K562 (cell line): ENCODE results near the gene KIF26B. TPM values are rescaled to one million over a fixed set of nuclear protein-coding genes. Genes with fewer than 3 reads are reported as not detected.

Source experiments
- ATAC-seq: fragments of 200-7000 bp; cut with Tn5 transposase; 3 replicates; pipeline ENCODE4 v1.9.1; 2020; ENCODE audit warnings: moderate library complexity
- BruUV-seq: library from RNA; stranded (reverse); fragments of 400-500 nt; replicated peaks from 2 replicates; lab custom pipeline; 2021; lab: Mats Ljungman, UMichigan
- CTCF ChIA-PET: fragments of 300-600 bp; formaldehyde crosslinking; extraction: SDS; loops from one replicate; lab custom pipeline; 2021; ENCODE audit warnings: low intra/inter-chr PET ratio; lab: Yijun Ruan, JAX
- POLR2A ChIA-PET: fragments of 300-600, 350-650 bp; sonication (Branson Sonifier 250); formaldehyde crosslinking; extraction: SDS; loops from one replicate; lab custom pipeline; 2021; ENCODE audit warnings: antibody characterized with exemption, inconsistent platforms; lab: Yijun Ruan, JAX
- DNase-seq, 4 experiments: peaks; one replicate each; pipeline versions ENCODE4 v3.0.0 to v3.0.0-alpha.2; 2011 to 2018; ENCODE audit warnings: low spot score in 3 of 4, mixed read lengths in 3 of 4; ENCODE audit errors: extremely low read depth in 1 of 4
- FAIRE-seq: peaks from 2 replicates; lab custom pipeline; 2011; peaks lifted over from hg19 to GRCh38; lab: Jason Lieb, UNC
- H2AFZ ChIP-seq: 2 replicates; pipeline ENCODE4 v1.6.0; 2011; ENCODE audit warnings: low read depth, low read length, control low read depth, inconsistent platforms
- H3K27ac ChIP-seq: fragments of 200-600 bp; 3 replicates; pipeline ENCODE4 v1.8.0; 2011; ENCODE audit warnings: low read depth, mild to moderate bottlenecking, control low read depth, inconsistent platforms, low read length, moderate library complexity, mixed read lengths; ENCODE audit errors: extremely low read depth
- H3K27me3 ChIP-seq, 2 experiments: fragments of 300-600 bp in 1 of 2; 2 replicates in 1 of 2; 3 replicates in 1 of 2; pipeline versions ENCODE4 v1.6.0 to v1.8.0; 2011; ENCODE audit warnings: inconsistent platforms in 2 of 2, low read length in 2 of 2, mild to moderate bottlenecking in 1 of 2, mixed read lengths in 1 of 2, moderate library complexity in 1 of 2; ENCODE audit not compliant: control insufficient read depth in 2 of 2, insufficient read depth in 2 of 2
- H3K36me3 ChIP-seq: fragments of 300-600 bp; 3 replicates; pipeline ENCODE4 v1.8.0; 2011; ENCODE audit warnings: mild to moderate bottlenecking, low read length, inconsistent platforms; ENCODE audit not compliant: control insufficient read depth, insufficient read depth
- H3K4me1 ChIP-seq, 2 experiments: fragments of 200-600 bp in 1 of 2; replicated peaks in 1 of 2; 2 replicates in 1 of 2; 3 replicates in 1 of 2; pipeline versions ENCODE4 v1.5.1 to v1.8.0; 2011; ENCODE audit warnings: inconsistent platforms in 2 of 2, low read length in 2 of 2, mild to moderate bottlenecking in 1 of 2, mixed read lengths in 1 of 2, moderate library complexity in 1 of 2; ENCODE audit not compliant: control insufficient read depth in 2 of 2, insufficient read depth in 2 of 2
- H3K4me2 ChIP-seq: 2 replicates; pipeline ENCODE4 v1.6.1; 2011; ENCODE audit warnings: low read length, control low read depth, inconsistent platforms, mixed read lengths; ENCODE audit not compliant: insufficient read depth
- H3K4me3 ChIP-seq: fragments of 200-600 bp; sonication (generic), shearing (Covaris generic); 2 replicates; pipeline ENCODE4 v1.5.1; 2016; ENCODE audit warnings: control low read depth, inconsistent platforms
- H3K79me2 ChIP-seq: fragments of 200-600 bp; 3 replicates; pipeline ENCODE4 v1.8.0; 2011; ENCODE audit warnings: low read length, inconsistent platforms; ENCODE audit not compliant: control insufficient read depth, insufficient read depth
- H3K9ac ChIP-seq, 2 experiments: 2 replicates each; pipeline versions ENCODE4 v1.6.0 to v1.6.1; 2011; ENCODE audit warnings: low read depth in 2 of 2, low read length in 2 of 2, control low read depth in 1 of 2, inconsistent platforms in 1 of 2, mild to moderate bottlenecking in 1 of 2, mixed read lengths in 1 of 2; ENCODE audit not compliant: insufficient read depth in 1 of 2
- H3K9me1 ChIP-seq: one replicate; pipeline ENCODE4 v1.6.0; 2011; ENCODE audit warnings: inconsistent platforms, mild to moderate bottlenecking, low read length, moderate library complexity; ENCODE audit not compliant: control insufficient read depth, insufficient read depth
- H3K9me3 ChIP-seq: replicated peaks from 2 replicates; pipeline ENCODE4 v1.5.1; 2011; ENCODE audit warnings: low read depth, low read length, inconsistent platforms; ENCODE audit not compliant: control insufficient read depth, insufficient read depth
- H4K20me1 ChIP-seq: replicated peaks from 2 replicates; pipeline ENCODE4 v1.6.1; 2011; ENCODE audit warnings: low read length, inconsistent platforms, mixed read lengths; ENCODE audit not compliant: control insufficient read depth, insufficient read depth
- BRD4 ChIP-seq: fragments of 200-600 bp; sonication (generic); IDR thresholded peaks from 2 replicates; pipeline ENCODE4 v1.6.1; 2017; ENCODE audit warnings: inconsistent platforms
- CREB5 ChIP-seq: fragments of 250-450 bp; sonication (Bioruptor Pico); IDR thresholded peaks from 2 replicates; pipeline ENCODE4 v1.5.0; 2020; ENCODE audit warnings: mild to moderate bottlenecking
- FOXA1 ChIP-seq: fragments of 450-650 bp; IDR thresholded peaks from 2 replicates; pipeline ENCODE4 v1.6.1; 2016; ENCODE audit warnings: mild to moderate bottlenecking, borderline replicate concordance
- PCBP1 ChIP-seq: fragments of 200-400 bp; formaldehyde crosslinking; IDR thresholded peaks from 2 replicates; pipeline ENCODE4 v1.6.1; 2018; ENCODE audit warnings: mild to moderate bottlenecking, low read depth, low read length; ENCODE audit not compliant: poor library complexity, severe bottlenecking
- PML ChIP-seq: IDR thresholded peaks from 2 replicates; pipeline ENCODE4 v1.6.1; 2012; ENCODE audit warnings: low read length, inconsistent platforms
- TOE1 ChIP-seq, 2 experiments: fragments of 450-650 bp in 1 of 2; sonication (generic) in 1 of 2; formaldehyde crosslinking in 1 of 2; IDR thresholded peaks; 2 replicates each; pipeline versions ENCODE4 v1.7.1 to v1.8.0; 2016 to 2022; ENCODE audit warnings: borderline replicate concordance in 2 of 2, mild to moderate bottlenecking in 2 of 2, antibody characterized with exemption in 1 of 2, inconsistent platforms in 1 of 2, low read depth in 1 of 2, missing genetic modification reagents in 1 of 2, moderate library complexity in 1 of 2
- ZNF174 ChIP-seq: fragments of 250-450 bp; sonication (Bioruptor Pico); IDR thresholded peaks from 2 replicates; pipeline ENCODE4 v1.4.0; 2020; ENCODE audit warnings: mild to moderate bottlenecking
- ZNF586 ChIP-seq: fragments of 450-650 bp; formaldehyde crosslinking; conservative IDR thresholded peaks from 2 replicates; pipeline ENCODE4 v1.4.0; 2020; ENCODE audit warnings: mild to moderate bottlenecking, moderate library complexity
- WGBS: fragments of 100-300 bp; shearing (Covaris generic); methylation state at CpG from one replicate; pipeline ENCODE4 v1.1.6; 2016; ENCODE audit warnings: low coverage, mixed read lengths; ENCODE audit not compliant: insufficient coverage; ENCODE audit errors: missing lambda C conversion rate; 5-methylcytosine and 5-hydroxymethylcytosine counted together
- in situ Hi-C: fragments of 300-500 bp; cut with MboI; formaldehyde crosslinking; loops from 4 replicates; pipeline ENCODE4 v1.15.0; 2018; ENCODE audit warnings: inconsistent platforms, mixed read lengths
- intact Hi-C: fragments of 100-400 bp; cut with micrococcal nuclease; formaldehyde crosslinking; loops from 2 replicates; pipeline ENCODE4 v1.14.2; 2022
- polyA plus RNA-seq, 8 experiments: library from polyadenylated mRNA; depleted of rRNA in 4 of 8; stranded (reverse) in 5 of 8; unstranded in 3 of 8; fragments of >200 nt; fragmentation: Nextera tagmentation in 2 of 8; fragmentation: Illumina TruSeq in 1 of 8; extraction: Ambion mirVana in 2 of 8; extraction: Trizol in 1 of 8; gene quantifications; 2 replicates each; pipeline versions ENCODE4 v1.2.1 to v1.2.3, GENCODE V29; 2011 to 2014; ENCODE audit warnings: inconsistent platforms in 1 of 8, missing spikeins in 1 of 8
- total RNA-seq, 7 experiments: library from RNA; depleted of rRNA in 6 of 7; stranded (reverse); fragments of >200 nt in 6 of 7; fragmentation: Illumina TruSeq in 2 of 7; extraction: Trizol in 2 of 7; gene quantifications; 2 replicates each; pipeline versions ENCODE4 v1.2.1 to v1.2.3, GENCODE V29; 2011 to 2021; ENCODE audit warnings: low replicate concordance in 1 of 7

The KIF26B gene
- total and polyA plus RNA-seq, 9 of the 15 experiments (the other 6 are each of a cell fraction or from before 2014, with no cell fraction given), result 0.02 to 0.08 (median 0.03) TPM; not detected in 6

GRCh38 chr1:245453541-245453940 is 298.8 kb downstream of the KIF26B start:
- WGBS, result 3% methylated on average over 4 of the region's 4 CpGs
- CTCF ChIA-PET, result no interaction called here
- Histone ChIP-seq H3K9me1 (no peaks in the 10 kb centered on the region), H3K27me3 (peaks cover 16% of the 10 kb centered on the region in 2 experiments), H3K4me3 (no peak overlapping the region), H3K4me1 (no peaks in the 10 kb centered on the region), H3K79me2 (no peaks in the 10 kb centered on the region), H3K9ac (no peak overlapping the region), H2AFZ (no peak overlapping the region), H3K27ac (no peak overlapping the region), H3K9me3 (no peaks in the 10 kb centered on the region), H3K36me3 (no peaks in the 10 kb centered on the region), H3K4me2 (no peak overlapping the region), H4K20me1 (no peaks in the 10 kb centered on the region)
- intact Hi-C loops (no loop called here), in situ Hi-C loops (no loop called here)
- BruUV-seq, result no TSS peak
- ATAC-seq (no peak), DNase-seq (no peak), FAIRE-seq (no peak)
- TF ChIP-seq PCBP1 (no peak), ZNF586 (CRISPR knock-in tag) (no peak), PML (no peak), TOE1 (IDR thresholded peaks at IDR 0.05; ENCODE audit: borderline replicate concordance) (no peak), TOE1 (CRISPR knock-in tag; IDR thresholded peaks at IDR 0.05; ENCODE audit: borderline replicate concordance, low read depth) (no peak), FOXA1 (no peak), CREB5 (CRISPR knock-in tag) (no peak), BRD4 (no peak), ZNF174 (no peak)
- POLR2A ChIA-PET, result no interaction called here
